Activated CD8-positive, alpha-beta memory T cell treated with anti-CD3 and anti-CD28 coated beads, Interleukin-2, amount 50 U/mL, for 4 hours (primary cell): ENCODE measurements around the gene THRB.

Experiments
- DNase-seq: peaks from one replicate; pipeline ENCODE4 v3.0.0-alpha.2; 2020

The THRB gene

DNA sequence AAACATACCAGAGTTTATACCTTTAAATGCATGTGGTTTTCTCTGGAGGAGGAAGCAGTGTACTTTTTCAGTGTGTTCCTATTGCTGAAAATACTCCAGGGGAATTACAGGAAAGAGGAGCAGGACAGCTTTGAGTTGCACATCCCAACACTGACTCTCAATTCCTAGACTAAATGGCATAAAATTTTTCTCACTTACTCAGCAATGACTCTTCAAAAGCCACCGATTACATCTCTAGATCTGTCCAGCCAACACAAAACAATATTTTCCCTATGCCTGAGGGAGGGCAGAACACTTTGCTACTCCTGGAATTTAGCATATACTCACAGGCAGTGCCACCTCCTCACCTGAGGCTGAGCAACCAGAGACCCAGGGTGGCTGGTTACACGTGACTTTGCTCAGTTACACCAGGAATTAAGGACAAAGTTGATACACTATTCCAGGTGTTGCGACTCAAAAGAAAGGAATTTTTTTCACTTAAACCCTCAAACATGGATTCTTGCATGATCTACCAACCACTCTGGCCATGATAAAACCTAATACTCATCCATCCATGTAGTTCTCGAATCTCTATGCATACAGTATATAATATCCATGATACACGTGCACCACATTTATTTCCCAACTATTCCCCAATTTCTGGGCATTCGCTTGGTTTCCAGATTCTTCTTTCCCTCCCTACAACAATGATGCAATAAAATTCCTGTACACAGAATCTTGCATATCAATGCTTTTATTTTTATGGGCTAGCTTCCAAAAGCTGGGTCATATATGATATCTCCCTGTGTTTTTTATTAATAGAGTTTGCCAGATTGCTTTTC is 194.6 kb downstream of the THRB start:
- no peak for DNase-seq

- no peak for DNase-seq
Observed at GRCh38 chr3:24299246-24299805, 195.3 kb downstream of the THRB start.

GRCh38 chr3:24296441-24297205 is 198.0 kb downstream of the THRB start:
- DNase-seq: no peak

- DNase-seq: no peak
Observed at GRCh38 chr3:24294150-24294549, 200.5 kb downstream of the THRB start.

DNA sequence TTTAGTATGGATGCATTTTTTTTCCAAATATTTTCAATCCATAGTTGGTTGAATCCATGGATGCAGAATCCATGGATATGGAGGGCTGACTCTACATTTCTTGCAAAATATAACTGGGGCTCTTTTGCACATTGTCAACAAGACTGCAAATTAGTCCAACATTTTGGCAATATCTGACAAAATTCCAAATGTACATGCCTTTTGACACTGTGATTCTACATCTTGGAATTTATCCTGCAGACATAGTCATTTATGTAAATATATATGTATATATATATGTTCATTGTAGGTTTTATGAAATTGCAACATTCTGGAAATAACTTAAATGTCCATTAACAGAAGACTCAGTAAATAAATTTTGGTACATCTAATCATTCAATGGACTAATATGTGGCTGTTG is 203.0 kb downstream of the THRB start:
- no peak for DNase-seq

DNA sequence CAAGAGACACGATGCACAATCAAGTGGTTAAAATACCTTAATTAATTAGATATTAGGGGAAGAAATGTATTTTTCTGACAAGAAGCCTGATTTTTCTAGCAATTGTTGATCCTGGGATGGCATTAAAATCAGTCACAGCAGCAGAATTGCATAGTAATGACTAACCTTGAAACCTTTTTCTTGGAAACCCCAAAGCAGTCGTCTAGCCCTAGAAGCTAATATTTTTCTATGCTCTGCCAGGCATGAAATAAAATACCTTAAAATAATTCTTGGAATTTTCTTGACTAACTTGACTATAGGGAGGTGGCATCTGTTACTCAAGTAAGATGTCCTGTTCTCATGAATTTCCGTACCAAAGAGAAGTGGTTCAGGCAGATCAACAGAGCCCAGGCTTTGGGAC is 204.1 kb downstream of the THRB start:
- DNase-seq: no peak

GRCh38 chr3:24288496-24289236 is 206.0 kb downstream of the THRB start:
- DNase-seq: no peak

- DNase-seq: no peak
Observed at GRCh38 chr3:24287755-24288450, 206.7 kb downstream of the THRB start.

GRCh38 chr3:24286405-24286804 is 208.2 kb downstream of the THRB start:
- no peak for DNase-seq

DNA sequence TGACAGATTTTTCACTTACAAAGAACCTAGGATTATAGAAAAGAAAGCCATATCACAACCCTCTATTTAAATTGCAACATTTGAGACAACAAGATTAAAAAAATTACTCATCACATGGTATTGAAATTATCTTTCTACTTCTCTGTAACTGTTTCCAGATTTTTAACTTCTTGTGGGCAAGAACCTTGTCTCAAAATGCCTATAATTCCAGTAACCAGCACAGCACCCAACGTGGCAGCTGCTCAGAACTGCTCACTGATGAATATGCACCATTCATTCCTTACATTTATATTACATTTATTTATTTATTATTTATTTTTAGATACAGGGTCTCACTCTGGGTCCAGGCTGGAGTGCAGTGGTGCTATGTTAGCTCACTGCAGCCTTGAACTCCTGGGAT is 216.1 kb downstream of the THRB start:
- no peak for DNase-seq

GRCh38 chr3:24273491-24273890 is 221.2 kb downstream of the THRB start:
- no peak for DNase-seq

DNA sequence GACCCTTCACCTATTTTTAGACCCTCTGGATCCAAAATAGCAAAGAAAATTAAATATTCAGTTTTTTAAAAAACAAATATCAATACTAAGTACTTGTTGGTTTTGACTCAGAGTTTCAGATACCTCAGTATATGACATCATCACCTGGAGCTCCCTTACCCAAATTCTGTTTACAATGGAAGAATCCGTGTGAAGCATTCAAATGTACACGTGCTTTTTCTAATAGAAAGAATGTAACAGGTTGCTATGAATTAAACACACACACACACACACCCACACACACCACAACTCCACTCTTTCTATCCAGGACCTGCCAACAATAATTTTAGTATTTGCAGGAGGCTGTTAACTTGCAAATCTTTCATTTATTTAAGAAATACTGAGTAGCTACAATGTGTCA is 221.8 kb downstream of the THRB start:
- no peak for DNase-seq

- no peak for DNase-seq
Observed at GRCh38 chr3:24272408-24272807, 222.2 kb downstream of the THRB start.

- no peak for DNase-seq
Observed at GRCh38 chr3:24271228-24271627, 223.4 kb downstream of the THRB start.

DNA sequence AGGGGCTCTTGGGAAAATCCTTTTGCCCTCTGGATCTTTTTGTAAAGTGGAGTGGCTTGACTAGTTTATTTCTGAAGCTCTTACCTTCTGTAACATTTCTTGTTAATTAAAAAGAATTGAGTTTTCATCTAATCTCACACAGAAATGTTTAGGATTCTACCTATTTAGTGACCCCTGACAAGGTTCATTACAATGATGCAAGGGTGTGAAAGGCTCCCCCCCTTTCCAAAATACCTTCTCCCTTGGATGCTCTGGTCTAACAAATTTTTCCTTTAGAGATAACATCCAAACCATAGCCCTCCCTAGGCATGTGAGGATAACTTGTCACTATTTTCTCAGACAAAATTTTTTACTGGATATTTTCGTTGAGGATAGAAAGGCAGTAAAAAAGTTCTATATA is 223.9 kb downstream of the THRB start:
- DNase-seq: no peak

DNA sequence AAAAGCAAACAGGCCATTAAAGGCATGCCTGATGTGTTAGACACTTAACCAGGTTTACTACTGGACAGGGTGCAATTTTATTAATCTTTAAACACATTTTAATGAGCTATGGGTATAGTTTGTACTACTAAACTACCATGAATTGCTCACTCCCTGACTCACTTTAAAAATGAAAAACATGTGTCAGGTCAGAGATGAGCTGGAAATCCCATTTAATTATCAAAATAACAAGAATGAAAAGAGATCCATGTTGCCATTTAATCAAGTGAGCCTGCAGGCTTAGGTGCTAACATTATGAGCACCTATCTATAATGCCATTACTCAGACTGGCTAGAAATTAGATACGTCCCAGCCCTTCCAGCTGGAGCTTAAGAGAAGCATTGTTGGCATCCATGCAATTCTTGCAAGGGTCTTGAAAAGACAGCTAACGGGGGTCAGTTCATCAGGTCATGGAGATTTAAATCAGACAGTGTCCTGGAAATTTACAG is 224.4 kb downstream of the THRB start:
- no peak for DNase-seq

DNA sequence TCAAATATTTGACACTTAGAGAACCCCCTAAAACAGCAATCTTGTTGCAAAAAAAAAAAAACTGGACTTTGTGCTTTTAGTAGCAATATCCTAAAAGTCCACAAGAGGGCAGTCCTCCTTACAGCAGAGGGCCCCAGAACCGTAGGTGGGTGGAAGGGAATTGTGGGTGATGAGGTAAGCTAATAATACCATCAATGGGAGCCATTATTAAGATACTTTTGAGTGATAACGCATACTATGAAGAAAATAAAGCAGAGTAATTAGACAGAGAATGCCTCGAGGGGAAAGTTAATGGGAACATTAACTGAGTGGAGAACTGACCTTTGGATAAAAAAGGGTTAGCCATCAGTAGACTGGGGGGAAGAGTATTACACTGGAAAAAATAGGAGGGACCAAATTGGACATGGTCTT is 229.9 kb downstream of the THRB start:
- no peak for DNase-seq

- DNase-seq: no peak
Observed at GRCh38 chr3:24264011-24264410, 230.6 kb downstream of the THRB start.

GRCh38 chr3:24263069-24263668 is 231.5 kb downstream of the THRB start:
- no peak for DNase-seq

- no peak for DNase-seq
Observed at GRCh38 chr3:24261521-24261920, 233.1 kb downstream of the THRB start.

DNA sequence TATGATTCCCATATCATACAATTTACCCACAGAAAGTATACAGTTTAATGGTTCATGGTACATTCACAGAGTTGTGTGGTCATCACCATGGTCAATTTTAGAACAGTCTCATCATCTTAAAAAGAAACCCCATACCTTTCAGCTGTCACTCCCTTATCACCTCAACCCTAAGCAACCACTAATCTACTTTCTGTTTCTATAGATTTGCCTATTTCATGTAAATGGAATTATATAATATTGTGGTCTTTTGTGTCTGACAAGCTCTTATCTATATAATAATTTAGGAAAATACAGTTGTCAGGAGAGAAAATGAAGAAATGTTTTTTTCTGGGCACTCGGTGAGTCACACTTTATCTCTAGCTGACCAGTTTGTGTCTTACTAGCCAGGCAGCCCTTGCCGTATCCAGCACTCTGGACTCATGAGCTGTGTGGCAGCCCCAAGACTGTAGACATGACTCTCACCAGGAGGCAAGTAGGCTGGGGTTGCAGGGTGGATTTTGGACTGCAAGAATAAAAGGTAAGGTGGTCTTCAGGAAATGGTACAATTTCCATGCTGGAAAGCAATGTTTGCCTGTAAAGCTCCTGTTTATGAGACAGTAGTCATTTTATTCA is 234.6 kb downstream of the THRB start:
- DNase-seq: no peak
